CD4-positive, alpha-beta memory T cell (primary cell): ENCODE results near the gene GALNS. TPM values are rescaled to one million over a fixed set of nuclear protein-coding genes. Genes with fewer than 3 reads are reported as not detected.
"Not testable (repeated sequence)": the region's sequence is repeated elsewhere in the genome, so short reads cannot be mapped to it uniquely, and the experiment has no call there.

ENCODE experiments used
- CTCF ChIA-PET: fragments of 350-600 bp; sonication (Branson Sonifier 250); formaldehyde crosslinking; loops from one replicate; lab custom pipeline; 2021; ENCODE audit warnings: inconsistent platforms; ENCODE audit not compliant: partially characterized antibody; lab: Charles Lee
- POLR2A ChIA-PET: fragments of 350-600 bp; sonication (Branson Sonifier 250); formaldehyde crosslinking; loops from one replicate; lab custom pipeline; 2021; ENCODE audit not compliant: partially characterized antibody; lab: Charles Lee
- DNase-seq, 5 donors: peaks; one replicate each; pipeline versions ENCODE4 v3.0.0 to v3.0.0-alpha.2; 2020 to 2022; ENCODE audit warnings: mixed read lengths in 1 of 5
- H3K27ac ChIP-seq: one replicate; pipeline ENCODE4 v1.7.0; 2013; ENCODE audit warnings: low read depth, low read length
- H3K27me3 ChIP-seq: 2 replicates; pipeline ENCODE4 v1.7.0; 2013; ENCODE audit warnings: mild to moderate bottlenecking, low read length, moderate library complexity; ENCODE audit not compliant: insufficient read depth
- H3K36me3 ChIP-seq: 2 replicates; pipeline ENCODE4 v1.7.0; 2013; ENCODE audit warnings: mild to moderate bottlenecking, low read length, moderate library complexity; ENCODE audit not compliant: insufficient read depth
- H3K4me1 ChIP-seq: 2 replicates; pipeline ENCODE4 v1.7.0; 2013; ENCODE audit warnings: mild to moderate bottlenecking, low read length, moderate library complexity; ENCODE audit not compliant: insufficient read depth
- H3K4me3 ChIP-seq, 2 donors: one replicate each; pipeline ENCODE4 v1.7.0; 2013; ENCODE audit warnings: low read length in 2 of 2, mild to moderate bottlenecking in 1 of 2
- H3K9me3 ChIP-seq, 2 donors: one replicate each; pipeline ENCODE4 v1.7.0; 2013; ENCODE audit warnings: low read length in 2 of 2, control low read depth in 1 of 2; ENCODE audit not compliant: control insufficient read depth in 1 of 2
- H3K27ac Mint-ChIP-seq, 7 donors: one replicate each; pipeline ENCODE4 v1.8.0; 2020 to 2021; ENCODE audit warnings: mixed read lengths in 7 of 7, mild to moderate bottlenecking in 6 of 7, inconsistent platforms in 3 of 7, moderate library complexity in 3 of 7
- H3K27me3 Mint-ChIP-seq, 2 donors: one replicate each; pipeline ENCODE4 v1.8.0; 2020 to 2021; ENCODE audit warnings: mixed read lengths in 2 of 2
- H3K36me3 Mint-ChIP-seq, 2 donors: one replicate each; pipeline ENCODE4 v1.8.0; 2020 to 2021; ENCODE audit warnings: mixed read lengths in 2 of 2, inconsistent platforms in 1 of 2, mild to moderate bottlenecking in 1 of 2
- H3K4me1 Mint-ChIP-seq, 4 donors: one replicate each; pipeline ENCODE4 v1.8.0; 2020 to 2021; ENCODE audit warnings: mixed read lengths in 4 of 4, mild to moderate bottlenecking in 1 of 4
- H3K4me3 Mint-ChIP-seq, 8 donors: one replicate each; pipeline ENCODE4 v1.8.0; 2020 to 2021; ENCODE audit warnings: mixed read lengths in 8 of 8, mild to moderate bottlenecking in 7 of 8, moderate library complexity in 6 of 8, inconsistent platforms in 3 of 8
- H3K9me3 Mint-ChIP-seq, 8 donors: one replicate each; pipeline ENCODE4 v1.8.0; 2020 to 2021; ENCODE audit warnings: mixed read lengths in 8 of 8, mild to moderate bottlenecking in 5 of 8, inconsistent platforms in 3 of 8, moderate library complexity in 1 of 8
- intact Hi-C: fragments of 100-400 bp; cut with micrococcal nuclease; formaldehyde crosslinking; loops from one replicate; pipeline ENCODE4 v1.15.1; 2023
- polyA plus RNA-seq, 2 donors: library from polyadenylated mRNA; unstranded; fragments of 300-500 nt; fragmentation: Illumina TruSeq; gene quantifications; one replicate each; pipeline ENCODE4 v1.2.3, GENCODE V29; 2021
- total RNA-seq, 2 experiments: library from RNA; stranded (reverse); gene quantifications; one replicate each; pipeline ENCODE4 v1.2.3, GENCODE V29; 2021

The GALNS gene
- total and polyA plus RNA-seq, 4 experiments from 2014 or later, result 5.6 to 65.7 (median 33.7) TPM

DNA sequence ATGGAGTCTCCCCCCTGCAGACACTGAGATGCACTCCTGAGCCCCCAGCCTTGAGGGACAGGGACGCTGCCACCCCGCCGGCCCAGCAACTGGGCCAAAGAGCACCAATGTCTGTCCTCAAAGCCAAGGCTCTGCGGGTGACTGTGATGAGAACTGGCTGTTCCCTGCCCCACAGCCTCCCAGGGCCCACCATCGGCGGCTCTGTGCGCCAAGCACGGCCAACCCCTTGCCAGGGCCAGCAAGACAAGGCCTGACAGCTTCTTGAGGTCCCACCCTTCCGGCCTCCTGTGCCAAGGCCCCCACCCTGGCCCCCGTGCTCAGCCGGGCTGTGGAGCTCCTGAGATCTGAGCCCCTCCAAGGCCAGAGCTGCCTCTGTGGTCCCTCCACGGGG is 43.9 kb upstream of the GALNS start:
- H3K36me3 ChIP-seq, result no peaks in the 10 kb centered on the region

DNA sequence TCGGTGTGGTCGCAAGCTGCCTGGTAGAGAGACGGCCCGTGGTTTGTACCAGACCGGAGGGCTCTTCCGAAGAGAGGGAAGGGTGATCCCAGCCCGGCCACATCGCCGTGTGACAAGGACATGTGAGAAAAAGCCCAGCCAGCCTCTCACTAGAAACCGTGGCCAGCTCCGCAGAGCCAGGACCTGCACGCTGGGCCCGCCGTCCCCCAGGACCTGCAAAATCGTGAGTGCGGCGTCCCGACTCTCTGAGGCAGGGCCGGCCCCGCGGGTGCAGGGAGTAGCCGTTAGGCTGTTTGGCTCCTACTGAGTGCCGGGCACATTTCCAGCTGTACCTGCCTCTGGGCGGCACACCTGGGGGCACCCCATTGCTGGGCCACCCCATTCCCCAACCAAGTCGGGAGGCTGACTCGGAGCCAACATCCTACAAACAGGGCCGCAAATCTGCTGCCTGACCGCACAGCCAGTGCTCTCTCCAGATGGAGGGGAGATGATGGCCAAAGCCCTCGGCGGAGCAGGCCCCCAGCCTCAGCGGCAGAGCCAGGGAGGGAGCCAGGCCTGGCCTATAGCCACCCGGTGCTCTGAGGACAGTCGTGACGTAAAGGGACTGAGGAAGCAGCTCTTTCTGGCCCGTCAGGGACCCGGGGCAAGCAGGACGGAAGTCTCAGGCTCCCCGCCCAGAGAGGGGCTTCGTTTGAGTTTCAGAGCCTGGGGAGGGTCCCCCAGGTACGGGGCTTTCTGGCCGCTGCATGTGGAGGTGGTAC is 43.3 kb upstream of the GALNS start:
- Mint-ChIP-seq H3K36me3 (no peaks in the 10 kb centered on the region), H3K27ac (no peak overlapping the region), H3K9me3 (no peaks in the 10 kb centered on the region), H3K4me3 (no peak overlapping the region), H3K4me1 (no peaks in the 10 kb centered on the region), H3K27me3 (no peaks in the 10 kb centered on the region)
- H3K36me3 ChIP-seq, result no peaks in the 10 kb centered on the region
- H3K27me3 ChIP-seq, result no peaks in the 10 kb centered on the region
- H3K27ac ChIP-seq, result no peak overlapping the region
- POLR2A ChIA-PET, result no interaction called here
- no peaks in the 10 kb centered on the region for H3K9me3 ChIP-seq
- no peak for DNase-seq
- H3K4me3 ChIP-seq, result no peak overlapping the region
- intact Hi-C loops, result no loop called here
- H3K4me1 ChIP-seq, result no peaks in the 10 kb centered on the region
- CTCF ChIA-PET, result no interaction called here

More for the DNA sequence above, 43.9 kb upstream of the GALNS start:
- Mint-ChIP-seq H3K27ac (no peak overlapping the region), H3K9me3 (no peaks in the 10 kb centered on the region), H3K4me1 (no peaks in the 10 kb centered on the region), H3K36me3 (no peaks in the 10 kb centered on the region), H3K4me3 (no peak overlapping the region), H3K27me3 (no peaks in the 10 kb centered on the region)
- CTCF ChIA-PET, result no interaction called here
- no peaks in the 10 kb centered on the region for H3K9me3 ChIP-seq
- no peak overlapping the region for H3K4me3 ChIP-seq
- POLR2A ChIA-PET, result no interaction called here
- H3K27me3 ChIP-seq, result no peaks in the 10 kb centered on the region
- intact Hi-C loops, result no loop called here
- H3K4me1 ChIP-seq, result no peaks in the 10 kb centered on the region
- no peak for DNase-seq
- H3K27ac ChIP-seq, result no peak overlapping the region

DNA sequence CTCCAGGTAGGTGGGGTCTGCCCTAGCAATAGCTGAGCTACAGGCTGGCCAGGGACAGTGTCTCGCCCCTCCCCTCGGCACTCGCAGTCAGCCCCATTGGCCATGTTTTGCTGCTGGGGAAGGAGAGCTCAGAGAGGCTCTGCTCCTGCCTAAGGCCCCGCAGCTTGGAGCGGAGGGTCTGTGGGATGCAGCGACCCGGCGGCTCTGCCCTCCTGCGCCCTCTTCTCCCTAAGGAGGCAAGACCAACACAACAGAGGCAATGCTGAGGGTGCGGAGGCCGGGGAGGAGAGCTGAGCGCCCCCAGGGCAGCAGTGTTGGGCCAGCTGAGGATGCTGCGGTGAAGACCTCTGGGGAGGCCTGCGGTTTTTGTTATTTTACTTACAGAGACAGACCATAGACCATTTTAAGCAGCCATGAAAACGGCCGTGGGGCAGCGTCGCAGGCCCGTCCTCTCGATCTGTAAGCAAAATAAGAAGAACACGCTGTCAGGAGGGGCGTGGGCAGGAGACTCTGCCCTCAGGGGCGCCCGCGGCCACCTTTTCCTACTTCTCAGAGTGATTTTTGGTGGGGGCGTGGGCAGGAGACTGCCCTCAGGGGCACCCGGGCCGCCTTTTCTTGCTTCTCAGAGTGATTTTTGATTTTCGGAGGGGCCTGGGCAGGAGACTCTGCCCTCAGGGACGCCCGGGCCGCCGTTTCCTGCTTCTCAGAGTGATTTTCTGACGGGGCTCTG is 41.1 kb upstream of the GALNS start:
- H3K27me3 Mint-ChIP-seq, result no peaks in the 10 kb centered on the region
- H3K9me3 ChIP-seq, result no peaks in the 10 kb centered on the region
- no peaks in the 10 kb centered on the region for H3K27me3 ChIP-seq
- ChIA-PET POLR2A (no interaction called here), CTCF (no interaction called here)
- no peaks in the 10 kb centered on the region for H3K36me3 ChIP-seq
- no peaks in the 10 kb centered on the region for H3K4me1 ChIP-seq
- H3K9me3 Mint-ChIP-seq, result no peaks in the 10 kb centered on the region
- no peak overlapping the region for H3K4me3 Mint-ChIP-seq
- intact Hi-C loops, result no loop called here
- DNase-seq, result no peak
- no peaks in the 10 kb centered on the region for H3K36me3 Mint-ChIP-seq
- no peak overlapping the region for H3K27ac Mint-ChIP-seq
- no peak overlapping the region for H3K4me3 ChIP-seq
- no peaks in the 10 kb centered on the region for H3K4me1 Mint-ChIP-seq
- H3K27ac ChIP-seq, result no peak overlapping the region

DNA sequence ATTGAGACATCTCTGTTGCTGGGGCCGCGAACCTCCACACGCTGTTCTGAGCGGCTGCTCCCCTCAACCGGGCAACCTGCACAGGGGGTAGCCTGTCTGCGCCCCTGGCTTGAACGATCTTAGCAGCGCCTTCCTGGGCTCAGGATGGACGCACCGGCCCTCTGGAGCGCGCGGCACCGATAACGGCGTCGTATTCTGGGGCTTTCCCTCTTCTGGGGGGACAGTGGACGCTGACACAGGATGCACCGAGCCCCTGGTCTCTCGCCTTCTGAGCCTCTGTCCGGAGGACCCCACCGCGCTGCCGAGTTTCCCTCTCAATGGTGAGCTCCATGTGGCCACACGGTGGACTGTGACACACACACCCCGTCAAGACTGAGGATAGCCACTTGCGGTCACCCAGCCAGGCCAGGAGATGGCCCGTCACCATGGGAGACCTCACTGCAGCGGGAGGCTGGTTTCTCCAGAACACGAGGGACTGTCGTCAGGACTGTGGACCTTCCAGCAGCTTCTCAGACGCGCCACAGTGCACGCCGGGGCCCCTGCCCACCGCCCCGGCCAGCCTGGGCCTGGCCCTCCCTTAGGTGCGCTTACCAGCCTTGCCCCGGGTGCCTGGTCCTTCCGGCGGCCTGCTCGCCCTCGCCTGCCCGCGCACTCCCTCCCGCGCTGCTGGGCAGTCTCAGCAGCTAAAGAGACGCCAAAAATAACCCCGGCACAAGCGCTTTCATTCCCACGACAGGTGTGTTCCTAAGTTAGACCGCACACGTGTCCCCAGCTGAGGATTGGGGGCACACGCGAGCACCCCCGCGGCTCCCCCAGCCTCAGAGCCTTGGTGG is 39.7 kb upstream of the GALNS start:
- Mint-ChIP-seq H3K27ac (no peak overlapping the region), H3K27me3 (no peaks in the 10 kb centered on the region), H3K36me3 (no peaks in the 10 kb centered on the region), H3K4me3 (no peak overlapping the region), H3K9me3 (no peaks in the 10 kb centered on the region), H3K4me1 (no peaks in the 10 kb centered on the region)
- H3K4me3 ChIP-seq, result no peak overlapping the region
- CTCF ChIA-PET, result no interaction called here
- no peak for DNase-seq
- no peaks in the 10 kb centered on the region for H3K4me1 ChIP-seq
- H3K27me3 ChIP-seq, result no peaks in the 10 kb centered on the region
- no peak overlapping the region for H3K27ac ChIP-seq
- H3K36me3 ChIP-seq, result no peaks in the 10 kb centered on the region
- no peaks in the 10 kb centered on the region for H3K9me3 ChIP-seq
- POLR2A ChIA-PET, result no interaction called here
- intact Hi-C loops, result no loop called here

DNA sequence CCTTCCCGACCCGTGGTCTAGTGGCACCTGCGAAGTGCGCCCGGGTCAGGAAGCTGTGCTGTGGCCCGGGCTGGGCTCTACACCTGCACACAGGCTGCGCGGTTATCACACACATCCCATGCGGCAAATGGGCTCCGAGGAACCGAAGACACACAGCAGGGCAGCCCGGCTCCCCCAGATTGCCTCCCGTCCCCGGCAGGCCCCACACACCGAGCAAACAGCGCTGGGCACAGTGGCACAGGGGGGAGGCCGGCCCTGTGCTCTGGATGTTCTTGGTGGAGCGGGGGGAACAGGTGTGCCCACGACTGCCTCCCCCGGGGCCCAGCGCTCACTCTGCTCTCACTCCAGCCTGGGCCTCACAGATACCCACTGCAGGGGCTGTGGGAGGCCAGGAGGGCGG is 38.6 kb upstream of the GALNS start:
- no peaks in the 10 kb centered on the region for H3K4me1 ChIP-seq
- no peak for DNase-seq
- Mint-ChIP-seq H3K27ac (no peak overlapping the region), H3K9me3 (no peaks in the 10 kb centered on the region), H3K4me3 (no peak overlapping the region), H3K4me1 (no peaks in the 10 kb centered on the region), H3K36me3 (no peaks in the 10 kb centered on the region), H3K27me3 (no peaks in the 10 kb centered on the region)
- H3K27me3 ChIP-seq, result no peaks in the 10 kb centered on the region
- POLR2A ChIA-PET, result no interaction called here
- no peak overlapping the region for H3K4me3 ChIP-seq
- intact Hi-C loops, result no loop called here
- H3K9me3 ChIP-seq, result no peaks in the 10 kb centered on the region
- no peaks in the 10 kb centered on the region for H3K36me3 ChIP-seq
- no peak overlapping the region for H3K27ac ChIP-seq
- CTCF ChIA-PET, result no interaction called here

DNA sequence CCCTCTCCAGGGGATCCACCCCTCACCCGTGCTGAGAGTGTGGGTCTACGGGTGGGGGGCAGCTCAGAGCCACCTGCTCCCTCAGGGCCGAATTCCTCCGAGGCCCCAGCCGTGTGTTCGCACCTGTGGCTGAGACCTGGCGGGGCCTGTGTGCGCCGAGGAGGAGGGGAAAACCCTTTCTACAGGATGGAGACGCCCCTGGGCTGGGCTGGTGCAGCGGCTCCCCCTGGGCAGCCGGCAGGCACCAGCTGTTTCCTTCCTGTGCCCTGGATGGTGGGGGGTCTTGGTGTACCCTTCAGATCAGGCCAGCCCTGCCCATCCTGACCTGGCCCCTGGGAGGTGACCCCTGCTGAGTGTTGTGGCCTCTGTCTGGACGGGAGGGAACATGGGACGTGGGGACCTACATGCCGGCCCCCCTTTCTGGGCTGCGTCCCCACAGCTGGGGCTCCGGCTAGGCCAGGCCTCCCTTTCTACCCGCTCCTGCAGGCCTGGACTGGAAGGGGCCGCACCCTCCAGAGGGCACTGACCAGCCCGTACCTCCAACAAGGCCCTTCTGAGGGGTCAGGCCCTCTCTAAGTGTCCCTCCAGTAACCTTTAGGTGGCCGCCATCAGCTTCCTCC is 38.0 kb upstream of the GALNS start:
- Histone ChIP-seq H3K9me3 (no peaks in the 10 kb centered on the region), H3K27ac (no peak overlapping the region), H3K4me3 (no peak overlapping the region), H3K36me3 (no peaks in the 10 kb centered on the region), H3K27me3 (no peaks in the 10 kb centered on the region), H3K4me1 (no peaks in the 10 kb centered on the region)
- no peaks in the 10 kb centered on the region for H3K36me3 Mint-ChIP-seq
- intact Hi-C loops, result no loop called here
- H3K27me3 Mint-ChIP-seq, result no peaks in the 10 kb centered on the region
- no peak overlapping the region for H3K27ac Mint-ChIP-seq
- H3K4me3 Mint-ChIP-seq, result no peak overlapping the region
- ChIA-PET CTCF (no interaction called here), POLR2A (no interaction called here)
- no peak for DNase-seq
- H3K9me3 Mint-ChIP-seq, result no peaks in the 10 kb centered on the region
- H3K4me1 Mint-ChIP-seq, result no peaks in the 10 kb centered on the region

DNA sequence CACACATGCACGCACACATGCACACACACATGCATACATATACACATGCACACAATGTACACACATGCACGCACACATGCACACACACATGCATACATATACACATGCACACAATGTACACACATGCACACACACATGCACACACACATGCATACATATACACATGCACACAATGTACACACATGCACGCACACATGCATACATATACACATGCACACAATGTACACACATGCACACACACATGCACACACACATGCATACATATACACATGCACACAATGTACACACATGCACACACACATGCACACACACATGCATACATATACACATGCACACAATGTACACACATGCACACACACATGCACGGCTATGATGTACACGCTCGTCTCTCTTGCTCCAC is 37.5 kb upstream of the GALNS start:
- CTCF ChIA-PET, H3K36me3 ChIP-seq, H3K4me1 ChIP-seq: not testable (repeated sequence)

More for the DNA sequence above, 37.5 kb upstream of the GALNS start:
- H3K36me3 Mint-ChIP-seq, POLR2A ChIA-PET, H3K27ac ChIP-seq, H3K4me3 Mint-ChIP-seq, H3K27me3 Mint-ChIP-seq, intact Hi-C loops, H3K9me3 ChIP-seq, DNase-seq, H3K27ac Mint-ChIP-seq, H3K27me3 ChIP-seq, H3K9me3 Mint-ChIP-seq, H3K4me3 ChIP-seq, H3K4me1 Mint-ChIP-seq: not testable (repeated sequence)
